Transverse colon (tissue), 4 donors: ENCODE measurements around the gene MAP4K2. TPM values are rescaled to one million over a fixed set of nuclear protein-coding genes. Genes with fewer than 3 reads are reported as not detected.

Experiments
- DNase-seq: peaks from one replicate; pipeline ENCODE4 v3.0.0-alpha.2; 2019
- H3K27ac ChIP-seq, 4 donors: fragments of 200-600 bp; sonication (generic); 2 replicates each; pipeline ENCODE4 v1.5.1; 2016 to 2018; ENCODE audit warnings: inconsistent platforms in 4 of 4
- H3K27me3 ChIP-seq: fragments of 200-600 bp; sonication (generic); 2 replicates; pipeline ENCODE4 v1.5.1; 2017; ENCODE audit warnings: inconsistent platforms
- H3K36me3 ChIP-seq, 4 donors: fragments of 200-600 bp; sonication (generic); 2 replicates each; pipeline ENCODE4 v1.5.1; 2017 to 2019; ENCODE audit warnings: inconsistent platforms in 4 of 4
- H3K4me1 ChIP-seq, 4 donors: fragments of 200-600 bp; sonication (generic); 2 replicates each; pipeline ENCODE4 v1.5.1; 2017 to 2020; ENCODE audit warnings: inconsistent platforms in 4 of 4
- H3K4me3 ChIP-seq, 4 donors: fragments of 200-600 bp; sonication (generic); 1 replicate in 1 of 4; 2 replicates in 3 of 4; pipeline versions ENCODE4 v1.5.1 to v1.6.1; 2017 to 2019; ENCODE audit warnings: inconsistent platforms in 4 of 4
- H3K9me3 ChIP-seq, 2 donors: fragments of 200-600 bp; sonication (generic); 2 replicates each; pipeline ENCODE4 v1.5.1; 2017 to 2019; ENCODE audit warnings: inconsistent platforms in 2 of 2
- CTCF ChIP-seq, 5 experiments: fragments of 200-600 bp in 3 of 5; fragments of 450-650 bp in 2 of 5; sonication (generic) in 3 of 5; IDR thresholded peaks; 1 replicate in 2 of 5; 2 replicates in 3 of 5; pipeline ENCODE4 v1.5.1; 2016 to 2017; ENCODE audit warnings: antibody characterized with exemption in 5 of 5, inconsistent platforms in 3 of 5, mild to moderate bottlenecking in 2 of 5, moderate library complexity in 1 of 5
- EP300 ChIP-seq: sonication (generic); formaldehyde crosslinking; IDR thresholded peaks from one replicate; pipeline ENCODE4 v1.6.1; 2017; ENCODE audit warnings: antibody characterized with exemption, low read depth
- POLR2A ChIP-seq: fragments of 450-650 bp; IDR thresholded peaks from one replicate; pipeline ENCODE4 v1.6.1; 2016; ENCODE audit warnings: antibody characterized with exemption, mild to moderate bottlenecking, moderate library complexity
- POLR2AphosphoS5 ChIP-seq, 3 donors: sonication (generic); formaldehyde crosslinking; IDR thresholded peaks; one replicate each; pipeline ENCODE4 v1.6.1; 2016; ENCODE audit warnings: antibody characterized with exemption in 3 of 3
- WGBS, 2 donors: methylation state at CpG; one replicate each; pipeline ENCODE4 v1.1.5; 2018; ENCODE audit warnings: low coverage in 1 of 2; 5-methylcytosine and 5-hydroxymethylcytosine counted together
- in situ Hi-C, 4 donors: fragments of 200-750 bp; cut with MboI; loops; one replicate each; pipeline versions ENCODE4 v1.15.0 to v1.15.1; 2017; ENCODE audit warnings: low sequenced_read_pairs in 3 of 4, low pct_ligation_motif_present in 1 of 4, low pct_unique_long_range_greater_than_20kb in 1 of 4
- intact Hi-C: fragments of 100-400 bp; cut with DNase I; formaldehyde crosslinking; loops from one replicate; pipeline ENCODE4 v1.15.1; 2023; ENCODE audit warnings: low total_unique reads
- total RNA-seq, 4 donors: library from RNA; depleted of rRNA; stranded (reverse); fragments of >200 nt; gene quantifications; one replicate each; pipeline ENCODE4 v1.1.0, GENCODE V29; 2016

Gene MAP4K2
- total RNA-seq, 4 donors from 2014 or later = 10.1 to 369 (median 90.9) TPM

- Histone ChIP-seq H3K27ac (no peak overlapping the region), H3K4me1 (peaks cover 5 to 32% (median 9%) of the 10 kb centered on the region in 4 donors), H3K4me3 (no peak overlapping the region), H3K36me3 (no peaks in the 10 kb centered on the region), H3K27me3 (no peaks in the 10 kb centered on the region), H3K9me3 (no peaks in the 10 kb centered on the region)
- TF ChIP-seq CTCF (IDR thresholded peaks at IDR 0.05) (no peak), EP300 (no peak), POLR2A (no peak), POLR2AphosphoS5 (IDR thresholded peaks at IDR 0.05) (no peak)
- in situ Hi-C loops = no loop called here
- intact Hi-C loops = no loop called here
- no peak for DNase-seq
- WGBS, 2 donors = 86 to 100% methylated on average over 3 to 19 of the region's 19 CpGs
Observed at GRCh38 chr11:64757549-64758329, 45.3 kb downstream of the MAP4K2 start.

- Histone ChIP-seq H3K27me3 (no peaks in the 10 kb centered on the region), H3K4me3 (no peak overlapping the region), H3K9me3 (no peaks in the 10 kb centered on the region), H3K4me1 (peaks cover 4 to 21% (median 5%) of the 10 kb centered on the region in 4 donors), H3K36me3 (no peaks in the 10 kb centered on the region), H3K27ac (no peak overlapping the region)
- TF ChIP-seq CTCF (IDR thresholded peaks at IDR 0.05) = no peak
- TF ChIP-seq EP300 = no peak
- no peak for TF ChIP-seq POLR2A
- TF ChIP-seq POLR2AphosphoS5 (IDR thresholded peaks at IDR 0.05) = no peak
- intact Hi-C loops (no loop called here), in situ Hi-C loops (no loop called here)
- WGBS, 2 donors = 81% methylated on average over 13 of the region's 13 CpGs; no CpG with 5 or more reads in 1 of the 2 donors
- no peak for DNase-seq
Observed at GRCh38 chr11:64755681-64756361, 47.2 kb downstream of the MAP4K2 start.

- WGBS, 2 donors = 91% methylated on average over 21 of the region's 21 CpGs; no CpG with 5 or more reads in 1 of the 2 donors
Observed at GRCh38 chr11:64754919-64755662, 47.9 kb downstream of the MAP4K2 start.

More at GRCh38 chr11:64754919-64755662, 47.9 kb downstream of the MAP4K2 start:
- Histone ChIP-seq H3K4me1 (peaks cover 1 to 14% (median 3%) of the 10 kb centered on the region in 4 donors), H3K9me3 (no peaks in the 10 kb centered on the region), H3K27me3 (no peaks in the 10 kb centered on the region), H3K27ac (no peak overlapping the region), H3K36me3 (no peaks in the 10 kb centered on the region), H3K4me3 (no peak overlapping the region)
- in situ Hi-C loops (no loop called here), intact Hi-C loops (no loop called here)
- DNase-seq = no peak
- TF ChIP-seq CTCF (IDR thresholded peaks at IDR 0.05) (no peak), POLR2AphosphoS5 (IDR thresholded peaks at IDR 0.05) (no peak), EP300 (no peak), POLR2A (no peak)
